HT-29 (cell line): ENCODE results near the gene SPRED1. TPM values are rescaled to one million over a fixed set of nuclear protein-coding genes. Genes with fewer than 3 reads are reported as not detected.
A peak's percentile ranks its signal among the peaks of the same experiment; 100 is the strongest.
"Not testable (repeated sequence)": the region's sequence is repeated elsewhere in the genome, so short reads cannot be mapped to it uniquely, and the experiment has no call there.

Experiments
- DNase-seq: peaks from one replicate; pipeline ENCODE4 v3.0.0-alpha.2; 2015; ENCODE audit warnings: low spot score
- total RNA-seq: library from RNA; depleted of rRNA; stranded (reverse); fragments of >200 nt; shearing (Covaris generic); gene quantifications from 2 replicates; pipeline ENCODE4 v1.2.3, GENCODE V29; 2014

SPRED1 gene
- total RNA-seq, 1 experiment from 2014 or later: 36.0 TPM

- DNase-seq: no peak
Measured at GRCh38 chr15:38231436-38231835, 21.2 kb upstream of the SPRED1 start.

- DNase-seq: not testable (repeated sequence)
Measured at GRCh38 chr15:38237021-38237420, 15.6 kb upstream of the SPRED1 start.

- no peak for DNase-seq
Measured at GRCh38 chr15:38238311-38238710, 14.3 kb upstream of the SPRED1 start.

- DNase-seq: no peak
Measured at GRCh38 chr15:38242055-38242454, 10.6 kb upstream of the SPRED1 start.

- DNase-seq: no peak
Measured at GRCh38 chr15:38243278-38244055, 9.2 kb upstream of the SPRED1 start.

- no peak for DNase-seq
Measured at GRCh38 chr15:38247336-38247735, 5.3 kb upstream of the SPRED1 start.

GRCh38 chr15:38253351-38253781 is 730 bp downstream of the SPRED1 start:
- DNase-seq: peak; percentile 75

- DNase-seq: peak; percentile 90
Measured at GRCh38 chr15:38254051-38254883, 1.6 kb downstream of the SPRED1 start.

- DNase-seq: no peak
Measured at GRCh38 chr15:38255690-38256089, 3.1 kb downstream of the SPRED1 start.

GRCh38 chr15:38257676-38258075 is 5.0 kb downstream of the SPRED1 start:
- no peak for DNase-seq

- no peak for DNase-seq
Measured at GRCh38 chr15:38259134-38259533, 6.5 kb downstream of the SPRED1 start.

GRCh38 chr15:38260077-38260476 is 7.4 kb downstream of the SPRED1 start:
- no peak for DNase-seq

GRCh38 chr15:38263251-38263650 is 10.6 kb downstream of the SPRED1 start:
- DNase-seq: no peak

GRCh38 chr15:38263996-38264395 is 11.4 kb downstream of the SPRED1 start:
- DNase-seq: no peak

- DNase-seq: no peak
Measured at GRCh38 chr15:38266247-38266986, 13.8 kb downstream of the SPRED1 start.

- no peak for DNase-seq
Measured at GRCh38 chr15:38267421-38268022, 14.9 kb downstream of the SPRED1 start.

GRCh38 chr15:38271144-38271543 is 18.5 kb downstream of the SPRED1 start:
- no peak for DNase-seq

GRCh38 chr15:38271895-38272294 is 19.3 kb downstream of the SPRED1 start:
- DNase-seq: no peak

GRCh38 chr15:38272431-38272830 is 19.8 kb downstream of the SPRED1 start:
- DNase-seq: not testable (repeated sequence)

GRCh38 chr15:38274135-38274534 is 21.5 kb downstream of the SPRED1 start:
- DNase-seq: no peak

GRCh38 chr15:38275959-38276358 is 23.3 kb downstream of the SPRED1 start:
- no peak for DNase-seq

- not testable (repeated sequence) for DNase-seq
Measured at GRCh38 chr15:38277281-38277680, 24.6 kb downstream of the SPRED1 start.
